Stimulated activated CD4-positive, alpha-beta T cell treated with anti-CD3 and anti-CD28 coated beads, Interleukin-15, amount 100 ng/mL, for 1 hour (primary cell): Measurements from ENCODE around the gene C4A.
"Not testable (repeated sequence)": the region's sequence is repeated elsewhere in the genome, so short reads cannot be mapped to it uniquely, and the experiment has no call there.

Experiments used
- DNase-seq, 2 donors: peaks; one replicate each; pipeline ENCODE4 v3.0.0-alpha.2; 2020; ENCODE audit warnings: low read depth in 1 of 2, low spot score in 1 of 2

C4A gene

GRCh38 chr6:31979238-31979898, 2.5 kb upstream of the C4A start:
- no peak for DNase-seq

DNA sequence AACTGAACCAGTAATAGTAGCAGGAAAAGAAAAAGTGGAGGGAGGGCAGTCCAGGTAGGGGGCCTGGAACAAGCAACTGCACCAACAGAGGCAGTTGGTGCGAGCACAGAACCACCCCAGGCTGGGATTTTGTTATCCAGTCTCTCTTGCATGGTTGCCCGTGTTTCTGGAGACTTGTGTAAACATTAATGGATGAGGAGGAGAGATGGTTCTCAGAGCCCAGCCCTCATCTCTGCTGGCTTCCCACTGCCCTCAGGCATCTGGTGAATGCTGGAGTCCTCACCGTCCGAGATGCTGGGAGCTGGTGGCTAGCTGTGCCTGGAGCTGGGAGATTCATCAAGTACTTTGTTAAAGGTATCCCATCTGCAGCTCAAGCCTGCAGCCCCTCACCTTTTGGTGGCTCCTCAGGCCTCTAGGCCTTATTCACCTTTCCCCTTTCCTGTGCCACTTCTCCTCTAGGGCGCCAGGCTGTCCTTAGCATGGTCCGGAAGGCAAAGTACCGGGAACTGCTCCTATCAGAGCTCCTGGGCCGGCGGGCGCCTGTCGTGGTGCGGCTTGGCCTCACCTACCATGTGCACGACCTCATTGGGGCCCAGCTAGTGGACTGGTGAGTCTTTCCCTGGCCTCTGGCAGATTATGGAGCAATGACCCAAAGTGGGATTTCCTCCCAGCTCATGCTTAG, 1.5 kb upstream of the C4A start:
- DNase-seq, result not testable (repeated sequence)

DNA sequence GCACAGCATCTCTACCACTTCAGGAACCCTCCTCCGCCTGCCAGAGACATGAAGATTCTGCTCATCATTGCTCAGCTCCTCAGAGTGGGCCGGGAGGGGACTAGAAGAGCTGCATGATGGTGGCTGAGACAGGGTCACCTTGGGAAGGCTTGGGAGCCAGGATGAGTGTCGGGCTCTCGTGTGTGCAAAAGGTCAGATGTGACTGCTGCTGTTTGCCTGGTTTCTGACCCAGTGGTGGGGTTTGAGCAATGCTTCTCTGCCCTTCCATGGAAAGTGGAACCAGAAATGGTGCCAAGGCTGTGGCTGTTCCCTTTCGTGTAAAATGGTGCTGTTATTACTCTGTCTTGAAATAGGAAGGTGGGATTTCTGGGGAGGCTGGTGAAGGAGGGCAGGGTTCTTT, 859 bp upstream of the C4A start:
- not testable (repeated sequence) for DNase-seq

GRCh38 chr6:31989363-31989762, 7.5 kb downstream of the C4A start:
- not testable (repeated sequence) for DNase-seq

DNA sequence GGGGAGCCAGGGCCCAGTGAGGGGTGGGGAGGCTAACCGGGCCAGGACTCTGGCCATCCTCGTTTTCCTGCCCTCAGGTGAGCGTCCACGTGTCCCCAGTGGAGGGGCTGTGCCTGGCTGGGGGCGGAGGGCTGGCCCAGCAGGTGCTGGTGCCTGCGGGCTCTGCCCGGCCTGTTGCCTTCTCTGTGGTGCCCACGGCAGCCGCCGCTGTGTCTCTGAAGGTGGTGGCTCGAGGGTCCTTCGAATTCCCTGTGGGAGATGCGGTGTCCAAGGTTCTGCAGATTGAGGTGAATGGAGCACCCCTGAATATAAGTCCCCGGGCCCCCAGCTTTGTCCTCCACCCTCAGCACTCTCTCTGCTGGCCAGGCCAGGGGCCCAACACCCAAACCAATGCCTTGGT, 12.6 kb downstream of the C4A start:
- not testable (repeated sequence) for DNase-seq

DNA sequence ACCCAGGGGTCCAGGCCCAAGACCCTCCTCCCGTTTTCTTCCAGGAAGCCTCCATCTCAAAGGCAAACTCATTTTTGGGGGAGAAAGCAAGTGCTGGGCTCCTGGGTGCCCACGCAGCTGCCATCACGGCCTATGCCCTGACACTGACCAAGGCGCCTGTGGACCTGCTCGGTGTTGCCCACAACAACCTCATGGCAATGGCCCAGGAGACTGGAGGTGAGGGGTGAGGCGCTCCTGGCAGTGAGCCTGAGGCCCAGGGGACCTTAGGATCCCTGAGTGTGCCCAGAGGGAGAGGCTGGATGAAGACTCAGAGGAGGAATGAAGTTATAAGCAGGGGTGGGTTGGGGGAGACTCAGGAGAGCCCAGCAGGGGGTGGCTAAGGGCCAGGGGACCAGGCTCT, 14.5 kb downstream of the C4A start:
- DNase-seq, result not testable (repeated sequence)

GRCh38 chr6:32002546-32003268, 20.9 kb downstream of the C4A start:
- DNase-seq, result not testable (repeated sequence)

DNA sequence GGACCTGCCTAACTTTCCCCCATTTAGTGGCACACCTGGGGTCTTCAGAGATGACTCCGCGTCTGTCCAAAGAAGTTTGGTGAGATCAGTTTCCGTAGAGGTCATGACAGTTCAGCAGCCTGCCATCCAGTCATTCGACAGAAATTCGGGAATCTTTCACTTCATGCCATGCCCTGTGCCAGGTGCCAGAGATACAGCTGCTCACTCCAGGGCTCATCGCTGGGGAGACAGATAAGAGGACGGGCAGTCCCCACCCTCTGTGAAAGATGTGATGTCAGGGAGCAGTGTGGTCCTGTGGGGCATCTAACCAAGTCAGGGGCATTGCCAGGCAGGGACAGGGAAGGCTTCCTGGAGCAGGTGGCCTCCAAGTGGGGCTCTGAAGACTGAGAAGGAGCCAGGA, 21.4 kb downstream of the C4A start:
- not testable (repeated sequence) for DNase-seq

GRCh38 chr6:32004393-32004792, 22.5 kb downstream of the C4A start:
- DNase-seq, result not testable (repeated sequence)

GRCh38 chr6:32004864-32005537, 23.1 kb downstream of the C4A start:
- not testable (repeated sequence) for DNase-seq

DNA sequence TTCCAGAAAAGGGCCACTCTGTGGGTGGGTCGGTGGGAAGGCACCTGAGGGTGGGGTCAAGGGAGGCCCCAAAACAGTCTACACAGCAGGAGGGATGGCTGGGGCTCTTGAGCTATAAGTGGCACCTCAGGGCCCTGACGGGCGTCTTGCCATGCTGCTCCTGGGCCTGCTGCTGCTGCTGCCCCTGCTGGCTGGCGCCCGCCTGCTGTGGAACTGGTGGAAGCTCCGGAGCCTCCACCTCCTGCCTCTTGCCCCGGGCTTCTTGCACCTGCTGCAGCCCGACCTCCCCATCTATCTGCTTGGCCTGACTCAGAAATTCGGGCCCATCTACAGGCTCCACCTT, 23.7 kb downstream of the C4A start:
- not testable (repeated sequence) for DNase-seq

- not testable (repeated sequence) for DNase-seq
These were observed 24.2 kb downstream of the C4A start for GRCh38 chr6:32005991-32006529.

- DNase-seq, result not testable (repeated sequence)
These were observed 25.2 kb downstream of the C4A start for GRCh38 chr6:32007086-32007485.

DNA sequence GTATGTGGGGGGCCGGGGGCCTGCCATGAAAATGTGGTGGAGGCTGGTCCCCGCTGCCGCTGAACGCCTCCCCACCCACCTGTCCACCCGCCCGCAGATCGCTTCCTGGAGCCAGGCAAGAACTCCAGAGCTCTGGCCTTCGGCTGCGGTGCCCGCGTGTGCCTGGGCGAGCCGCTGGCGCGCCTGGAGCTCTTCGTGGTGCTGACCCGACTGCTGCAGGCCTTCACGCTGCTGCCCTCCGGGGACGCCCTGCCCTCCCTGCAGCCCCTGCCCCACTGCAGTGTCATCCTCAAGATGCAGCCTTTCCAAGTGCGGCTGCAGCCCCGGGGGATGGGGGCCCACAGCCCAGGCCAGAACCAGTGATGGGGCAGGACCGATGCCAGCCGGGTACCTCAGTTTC, 26.2 kb downstream of the C4A start:
- not testable (repeated sequence) for DNase-seq

DNA sequence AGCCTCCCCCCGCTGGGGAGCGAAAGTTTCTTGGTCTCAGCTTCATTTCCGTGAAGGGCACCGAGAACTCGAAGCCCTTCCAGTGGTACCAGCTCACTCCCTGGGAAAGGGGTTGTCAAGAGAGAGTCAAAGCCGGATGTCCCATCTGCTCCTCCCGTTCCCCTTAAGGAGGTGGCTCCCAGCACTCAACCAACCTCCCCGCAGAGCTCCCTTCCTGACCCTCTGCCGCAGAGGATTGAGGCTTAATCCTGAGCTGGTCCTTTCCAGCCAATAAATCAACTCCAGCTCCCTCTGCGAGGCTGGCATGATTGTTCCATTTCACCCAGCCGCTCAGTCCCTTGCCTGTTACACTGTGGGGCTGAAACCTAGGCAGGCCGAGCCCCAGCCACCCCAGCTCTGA, 26.8 kb downstream of the C4A start:
- DNase-seq, result not testable (repeated sequence)

DNA sequence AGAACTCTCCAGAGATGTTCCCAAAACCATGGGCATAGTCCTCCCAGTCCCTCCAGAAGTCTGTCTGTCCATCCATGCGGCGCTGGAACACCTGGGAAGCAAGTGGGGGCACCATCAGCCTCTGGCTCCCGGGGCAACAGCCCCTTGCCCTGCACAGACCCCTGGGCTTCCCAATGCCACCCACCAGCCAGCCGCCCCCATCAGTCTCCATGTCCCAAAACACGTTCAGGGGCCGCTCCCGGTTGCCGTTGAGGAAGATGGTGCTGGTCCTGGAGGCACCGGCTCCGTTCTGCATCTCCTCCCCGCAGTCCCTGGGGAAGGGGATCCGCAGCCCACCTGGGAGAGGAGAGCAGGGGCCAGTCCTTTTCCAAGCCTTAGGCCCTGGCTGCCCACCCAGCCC, 27.7 kb downstream of the C4A start:
- DNase-seq, result not testable (repeated sequence)

DNA sequence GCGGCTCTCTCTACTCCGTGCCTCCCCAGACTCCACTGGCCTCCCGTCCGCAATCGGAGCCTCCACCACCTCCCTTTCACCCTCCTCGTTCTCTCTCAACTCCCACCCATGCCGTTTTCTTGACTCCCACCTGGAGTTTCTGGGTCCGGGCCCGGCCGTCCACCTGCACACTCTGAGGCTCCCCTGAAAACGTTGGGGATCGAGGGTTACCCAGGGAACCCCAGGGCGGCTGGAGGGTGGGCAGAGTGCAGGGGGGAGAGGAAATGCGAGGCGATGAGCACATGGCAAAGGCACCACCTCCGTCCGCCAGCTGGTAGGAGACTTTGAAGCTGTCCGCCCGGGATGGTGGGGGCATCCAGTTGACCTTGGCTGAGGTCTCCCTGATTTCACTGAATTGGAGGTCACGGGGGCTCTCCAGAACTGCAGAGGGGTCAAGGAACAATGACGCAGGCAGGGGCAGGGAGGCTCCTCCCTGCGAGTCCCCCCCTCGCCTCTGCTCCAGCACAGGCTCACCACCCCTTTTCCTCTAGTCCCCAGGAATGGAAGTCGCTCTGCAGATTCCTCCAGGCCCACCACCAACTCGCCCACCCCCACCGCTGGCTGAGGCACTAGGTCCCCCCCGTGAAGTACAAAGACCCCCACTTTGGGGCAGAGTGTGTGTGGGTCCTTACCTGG, 29.1 kb downstream of the C4A start:
- not testable (repeated sequence) for DNase-seq

DNA sequence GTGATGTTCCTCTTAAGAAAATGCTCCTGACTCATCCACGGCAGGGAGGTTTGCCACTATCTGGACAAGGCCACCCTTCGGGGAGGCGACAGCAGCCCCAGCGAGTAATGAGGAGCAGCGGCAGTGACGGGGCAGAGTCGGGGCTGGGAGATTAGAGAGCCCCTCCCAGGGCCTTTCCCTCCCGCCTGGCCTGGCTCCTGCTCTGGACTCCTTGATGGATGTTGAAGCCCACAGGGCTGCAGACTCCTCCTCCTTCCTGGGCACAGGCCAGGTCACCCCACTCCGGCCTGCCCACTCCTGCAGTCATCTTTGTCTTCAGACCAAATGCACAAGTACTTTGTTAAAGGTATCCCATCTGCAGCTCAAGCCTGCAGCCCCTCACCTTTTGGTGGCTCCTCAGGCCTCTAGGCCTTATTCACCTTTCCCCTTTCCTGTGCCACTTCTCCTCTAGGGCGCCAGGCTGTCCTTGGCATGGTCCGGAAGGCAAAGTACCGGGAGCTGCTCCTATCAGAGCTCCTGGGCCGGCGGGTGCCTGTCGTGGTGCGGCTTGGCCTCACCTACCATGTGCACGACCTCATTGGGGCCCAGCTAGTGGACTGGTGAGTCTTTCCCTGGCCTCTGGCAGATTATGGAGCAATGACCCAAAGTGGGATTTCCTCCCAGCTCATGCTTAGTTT, 31.2 kb downstream of the C4A start:
- DNase-seq, result not testable (repeated sequence)

DNA sequence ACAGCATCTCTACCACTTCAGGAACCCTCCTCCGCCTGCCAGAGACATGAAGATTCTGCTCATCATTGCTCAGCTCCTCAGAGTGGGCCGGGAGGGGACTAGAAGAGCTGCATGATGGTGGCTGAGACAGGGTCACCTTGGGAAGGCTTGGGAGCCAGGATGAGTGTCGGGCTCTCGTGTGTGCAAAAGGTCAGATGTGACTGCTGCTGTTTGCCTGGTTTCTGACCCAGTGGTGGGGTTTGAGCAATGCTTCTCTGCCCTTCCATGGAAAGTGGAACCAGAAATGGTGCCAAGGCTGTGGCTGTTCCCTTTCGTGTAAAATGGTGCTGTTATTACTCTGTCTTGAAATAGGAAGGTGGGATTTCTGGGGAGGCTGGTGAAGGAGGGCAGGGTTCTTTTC, 31.9 kb downstream of the C4A start:
- not testable (repeated sequence) for DNase-seq

DNA sequence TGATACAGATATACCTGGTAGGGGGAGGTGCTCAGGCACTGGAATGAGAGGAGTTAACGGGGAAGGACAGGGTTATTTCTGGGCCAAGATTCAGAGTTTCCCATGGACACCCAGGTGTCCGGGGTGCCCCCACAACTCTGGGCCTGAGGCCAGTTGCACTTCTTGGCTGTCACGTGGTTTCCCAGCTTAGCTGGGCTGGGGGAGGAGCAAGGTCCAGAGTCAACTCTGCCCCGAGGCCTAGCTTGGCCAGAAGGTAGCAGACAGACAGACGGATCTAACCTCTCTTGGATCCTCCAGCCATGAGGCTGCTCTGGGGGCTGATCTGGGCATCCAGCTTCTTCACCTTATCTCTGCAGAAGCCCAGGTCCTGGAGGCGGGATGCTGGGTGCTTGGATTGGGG, 32.7 kb downstream of the C4A start, which contains the start of gene C4B:
Gene C4B (plus strand): TSS at position 249 of the 400 bp plus-strand sequence. CDS start 51 bp downstream, at position 300.
- not testable (repeated sequence) for DNase-seq
